Left ventricle myocardium inferior (tissue), 1 donor: ENCODE results near the gene CSMD2. TPM values are rescaled to one million over a fixed set of nuclear protein-coding genes. Genes with fewer than 3 reads are reported as not detected.
"Not testable (repeated sequence)": the region's sequence is repeated elsewhere in the genome, so short reads cannot be mapped to it uniquely, and the experiment has no call there.

Experiments used
- DNase-seq: peaks from one replicate; pipeline ENCODE4 v3.0.0-alpha.2; 2020
- H3K27ac ChIP-seq: fragments of 200-600 bp; replicated peaks from 2 replicates; pipeline ENCODE4 v1.8.0; 2021
- H3K27me3 ChIP-seq: fragments of 200-600 bp; 2 replicates; pipeline ENCODE4 v1.8.0; 2021; ENCODE audit warnings: low read depth
- H3K36me3 ChIP-seq: fragments of 200-600 bp; 2 replicates; pipeline ENCODE4 v1.8.0; 2021
- H3K4me1 ChIP-seq: fragments of 200-600 bp; 2 replicates; pipeline ENCODE4 v1.8.0; 2021
- H3K4me3 ChIP-seq: fragments of 200-600 bp; 2 replicates; pipeline ENCODE4 v1.8.0; 2021; ENCODE audit warnings: mild to moderate bottlenecking, moderate library complexity
- H3K9me3 ChIP-seq: fragments of 200-600 bp; replicated peaks from 2 replicates; pipeline ENCODE4 v1.8.0; 2021
- CTCF ChIP-seq: fragments of 200-600 bp; IDR thresholded peaks from 2 replicates; pipeline ENCODE4 v1.8.0; 2021; ENCODE audit warnings: antibody characterized with exemption, mild to moderate bottlenecking, borderline replicate concordance
- intact Hi-C: fragments of 100-400 bp; cut with micrococcal nuclease; formaldehyde crosslinking; loops from one replicate; pipeline ENCODE4 v1.11.0; 2022
- total RNA-seq: library from RNA; stranded (reverse); fragmentation: NEBNext Ultra II Directional; extraction: Animal tissue kit (Norgen Biotek cat#: 25700); gene quantifications from one replicate; pipeline ENCODE4 v1.2.1, GENCODE V29; 2021
- donor health status: DM: no; HTN: yes; CAD: no; lungs with severe emphysema.

The CSMD2 gene
- total RNA-seq, 1 donor from 2014 or later: 0.14 TPM

GRCh38 chr1:33516891-33517567 is 648.0 kb downstream of the CSMD2 start:
- no peak overlapping the region for H3K27ac ChIP-seq
- DNase-seq: no peak
- intact Hi-C loops: no loop called here
- H3K9me3 ChIP-seq: no peaks in the 10 kb centered on the region
- TF ChIP-seq CTCF: no peak
- no peaks in the 10 kb centered on the region for H3K36me3 ChIP-seq
- peaks cover 13% of the 10 kb centered on the region for H3K4me1 ChIP-seq
- H3K27me3 ChIP-seq: no peaks in the 10 kb centered on the region
- H3K4me3 ChIP-seq: no peak overlapping the region

GRCh38 chr1:33516428-33516827 is 648.6 kb downstream of the CSMD2 start:
- H3K27ac ChIP-seq: no peak overlapping the region
- intact Hi-C loops: no loop called here
- H3K36me3 ChIP-seq: no peaks in the 10 kb centered on the region
- H3K9me3 ChIP-seq: no peaks in the 10 kb centered on the region
- no peak overlapping the region for H3K4me3 ChIP-seq
- no peaks in the 10 kb centered on the region for H3K27me3 ChIP-seq
- H3K4me1 ChIP-seq: peaks cover 13% of the 10 kb centered on the region
- no peak for DNase-seq
- TF ChIP-seq CTCF: no peak

- TF ChIP-seq CTCF: no peak
- Histone ChIP-seq H3K27ac (peak overlapping the region; percentile 47), H3K9me3 (no peaks in the 10 kb centered on the region), H3K4me1 (peaks cover 13% of the 10 kb centered on the region), H3K4me3 (no peak overlapping the region), H3K27me3 (no peaks in the 10 kb centered on the region), H3K36me3 (no peaks in the 10 kb centered on the region)
- intact Hi-C loops: no loop called here
- DNase-seq: peak; percentile 53
Measured at GRCh38 chr1:33515607-33516006, 649.4 kb downstream of the CSMD2 start.

GRCh38 chr1:33515112-33515511 is 649.9 kb downstream of the CSMD2 start:
- Histone ChIP-seq H3K36me3 (no peaks in the 10 kb centered on the region), H3K27ac (peak overlapping the region; percentile 47), H3K4me3 (no peak overlapping the region), H3K9me3 (no peaks in the 10 kb centered on the region), H3K4me1 (peaks cover 13% of the 10 kb centered on the region), H3K27me3 (no peaks in the 10 kb centered on the region)
- no peak for TF ChIP-seq CTCF
- intact Hi-C loops: no loop called here
- no peak for DNase-seq

GRCh38 chr1:33512226-33513011 is 652.6 kb downstream of the CSMD2 start:
- Histone ChIP-seq H3K36me3 (no peaks in the 10 kb centered on the region), H3K27ac (no peak overlapping the region), H3K4me1 (peaks cover 13% of the 10 kb centered on the region), H3K27me3 (no peaks in the 10 kb centered on the region), H3K9me3 (no peaks in the 10 kb centered on the region), H3K4me3 (no peak overlapping the region)
- TF ChIP-seq CTCF: no peak
- intact Hi-C loops: no loop called here
- DNase-seq: no peak

GRCh38 chr1:33509276-33509675 is 655.8 kb downstream of the CSMD2 start:
- H3K36me3 ChIP-seq, H3K4me1 ChIP-seq, H3K9me3 ChIP-seq, DNase-seq, intact Hi-C loops, H3K27ac ChIP-seq, H3K27me3 ChIP-seq, H3K4me3 ChIP-seq: not testable (repeated sequence)
